SU-DHL-6 (cell line): ENCODE data around the gene UGT1A10.

ENCODE experiments used
- CTCF ChIP-seq: fragments of 200-600 bp; sonication (generic); IDR thresholded peaks from one replicate; pipeline ENCODE4 v1.5.1; 2017; ENCODE audit warnings: antibody characterized with exemption, mild to moderate bottlenecking, low read length, moderate library complexity; ENCODE audit not compliant: insufficient read depth, poor library complexity, severe bottlenecking
- EZH2phosphoT487 ChIP-seq: fragments of 200-600 bp; sonication (generic), shearing (Covaris generic); conservative IDR thresholded peaks from 2 replicates; pipeline ENCODE4 v1.6.1; 2018; ENCODE audit warnings: mild to moderate bottlenecking, antibody characterized with exemption, low read length, moderate library complexity, mixed read lengths

GRCh38 chr2:233681521-233682099 is 45.4 kb downstream of the UGT1A10 start, which contains the start of gene UGT1A7:
- TF ChIP-seq CTCF (no peak), EZH2phosphoT487 (no peak)
